Activated CD4-positive, CD25-positive, alpha-beta regulatory T cell (primary cell): ENCODE measurements around the gene OR51B2.
"Not testable (repeated sequence)": the region's sequence is repeated elsewhere in the genome, so short reads cannot be mapped to it uniquely, and the experiment has no call there.

Experiments
- DNase-seq, 4 experiments: peaks; one replicate each; lab custom pipeline; 2025; lab: John Stamatoyannopoulos, UW

The OR51B2 gene, protein sequence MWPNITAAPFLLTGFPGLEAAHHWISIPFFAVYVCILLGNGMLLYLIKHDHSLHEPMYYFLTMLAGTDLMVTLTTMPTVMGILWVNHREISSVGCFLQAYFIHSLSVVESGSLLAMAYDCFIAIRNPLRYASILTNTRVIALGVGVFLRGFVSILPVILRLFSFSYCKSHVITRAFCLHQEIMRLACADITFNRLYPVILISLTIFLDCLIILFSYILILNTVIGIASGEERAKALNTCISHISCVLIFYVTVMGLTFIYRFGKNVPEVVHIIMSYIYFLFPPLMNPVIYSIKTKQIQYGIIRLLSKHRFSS

DNA sequence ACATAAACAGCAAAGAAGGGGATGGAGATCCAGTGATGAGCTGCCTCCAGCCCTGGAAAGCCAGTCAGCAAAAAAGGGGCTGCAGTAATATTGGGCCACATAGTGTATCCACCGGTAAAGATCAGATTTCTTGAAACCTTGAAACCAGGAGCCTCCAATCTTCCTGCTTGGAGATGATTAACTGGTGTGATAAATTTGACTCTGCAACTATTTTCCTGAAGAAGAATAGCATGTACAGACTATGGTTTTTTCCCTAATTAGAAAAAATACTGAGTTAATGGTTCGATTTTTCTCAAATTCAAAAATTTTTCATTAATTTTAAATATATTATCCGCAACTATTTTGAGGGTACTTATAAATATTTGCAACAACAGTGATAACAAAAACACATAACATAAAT, at the start of gene OR51B2:
Gene OR51B2, minus strand, starts transcription at position 101 of the 400 bp plus-strand sequence. Its CDS starts 0 bp downstream, at position 101.
- no peak for DNase-seq

DNA sequence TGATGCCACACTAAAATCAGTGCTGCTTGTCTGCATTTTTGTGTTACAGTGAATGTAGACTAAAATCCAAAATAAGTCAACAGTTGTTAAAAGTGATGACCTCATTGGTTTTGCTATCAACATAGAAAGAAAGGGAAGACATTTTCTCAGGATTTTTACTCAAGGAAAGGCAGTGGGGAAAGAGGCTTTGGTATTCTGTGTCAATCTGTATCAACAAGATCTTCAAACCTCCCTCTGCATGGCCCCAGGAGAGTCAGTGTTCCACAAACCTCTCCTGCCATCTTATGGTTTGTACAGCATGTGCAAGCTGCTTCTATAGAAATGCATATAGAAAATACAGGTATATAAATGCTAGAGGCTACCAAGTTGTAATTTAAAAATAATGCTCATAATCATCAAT, 45.7 kb upstream of the OR51B2 start:
- no peak for DNase-seq

DNA sequence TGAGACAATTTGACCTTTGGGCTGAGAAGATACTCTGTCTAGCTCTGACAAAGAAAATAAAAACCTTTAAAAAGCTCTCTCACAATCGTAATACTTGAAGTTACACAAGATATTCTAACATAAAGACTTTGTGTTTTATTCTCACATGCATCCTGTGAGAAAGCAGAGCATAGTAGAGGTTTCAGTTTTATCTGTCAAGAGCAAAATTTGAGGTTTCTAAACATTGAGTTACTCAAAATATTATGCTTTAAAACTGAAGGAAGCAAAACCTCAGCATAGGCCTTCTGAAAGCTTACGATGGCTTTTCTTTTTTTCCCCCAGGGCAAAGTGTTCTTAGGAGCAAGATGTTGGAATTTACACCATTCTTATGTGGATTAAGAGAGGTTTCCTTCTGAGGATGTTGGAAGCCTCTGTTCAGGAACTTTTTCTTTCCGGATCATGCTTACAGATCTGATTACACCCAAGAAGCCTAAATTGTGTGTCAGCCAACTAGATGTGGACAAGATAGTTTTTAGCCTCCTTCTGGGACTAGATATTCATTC, 44.5 kb upstream of the OR51B2 start:
- no peak for DNase-seq

DNA sequence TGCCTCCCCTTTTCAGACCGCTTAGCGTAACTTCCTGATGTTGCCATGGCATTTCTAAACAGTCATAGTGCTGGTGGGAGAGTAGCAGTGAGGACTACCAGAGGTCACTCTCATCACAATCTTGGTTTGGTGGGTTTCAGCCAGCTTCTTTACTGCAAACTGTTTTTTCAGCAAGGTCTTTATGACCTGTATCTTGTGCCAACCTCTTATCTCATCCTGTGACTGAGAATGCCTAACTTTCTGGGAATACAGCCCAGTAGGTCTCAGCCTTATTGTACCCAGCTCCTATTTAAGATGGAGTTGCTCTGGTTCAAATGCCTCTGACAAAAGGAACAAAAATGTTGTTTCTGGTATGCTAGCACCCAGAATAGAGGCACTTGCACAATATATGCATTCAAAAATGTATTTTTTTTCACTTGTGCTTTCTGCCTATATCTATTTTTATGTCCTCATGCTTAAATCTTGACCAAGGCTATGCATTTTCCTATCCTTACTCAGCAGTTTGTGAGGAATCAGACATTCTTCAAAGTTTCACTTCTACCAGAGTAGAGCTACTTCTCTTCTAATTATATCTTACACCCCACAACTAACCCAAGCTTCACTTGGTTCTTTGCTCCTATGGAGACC, 43.5 kb upstream of the OR51B2 start:
- no peak for DNase-seq

DNA sequence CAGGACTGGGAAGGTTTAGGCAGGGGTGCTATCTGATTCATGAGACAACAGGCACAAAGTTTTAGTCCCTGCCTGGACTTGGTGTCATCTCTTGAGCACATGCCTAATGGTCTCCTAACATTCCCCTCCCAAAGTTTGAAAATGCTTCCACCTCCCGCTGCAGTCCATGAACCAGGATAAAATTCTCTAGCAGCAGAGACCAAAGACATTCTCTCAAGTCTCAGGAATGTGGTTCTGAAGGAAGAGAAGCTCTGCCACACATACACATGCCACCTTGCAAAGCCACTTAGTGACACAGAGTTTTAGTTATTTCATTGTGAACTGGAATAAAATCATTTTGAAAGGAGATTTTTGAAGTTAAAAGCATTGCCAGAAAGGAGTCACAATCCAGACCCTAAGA, 42.8 kb upstream of the OR51B2 start:
- no peak for DNase-seq

DNA sequence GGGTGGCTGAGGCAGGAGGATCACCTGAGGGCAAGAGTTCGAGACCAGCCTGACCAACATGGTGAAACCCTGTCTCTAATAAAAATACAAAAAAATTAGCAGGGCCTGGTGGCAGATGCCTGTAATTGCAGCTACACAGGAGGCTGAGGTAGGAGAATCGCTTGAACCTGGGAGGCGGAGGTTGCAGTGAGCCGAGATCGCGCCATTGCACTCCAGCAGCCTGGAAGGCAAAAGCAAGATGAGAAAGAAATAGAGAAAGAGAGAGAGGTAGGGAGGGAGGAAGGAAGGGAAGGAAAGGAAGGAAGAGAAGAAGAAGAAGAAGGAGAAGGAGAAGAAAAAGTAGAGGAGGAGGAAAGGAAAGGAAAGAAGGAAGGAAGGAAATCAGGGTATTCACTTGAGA, 42.3 kb upstream of the OR51B2 start:
- DNase-seq = not testable (repeated sequence)

DNA sequence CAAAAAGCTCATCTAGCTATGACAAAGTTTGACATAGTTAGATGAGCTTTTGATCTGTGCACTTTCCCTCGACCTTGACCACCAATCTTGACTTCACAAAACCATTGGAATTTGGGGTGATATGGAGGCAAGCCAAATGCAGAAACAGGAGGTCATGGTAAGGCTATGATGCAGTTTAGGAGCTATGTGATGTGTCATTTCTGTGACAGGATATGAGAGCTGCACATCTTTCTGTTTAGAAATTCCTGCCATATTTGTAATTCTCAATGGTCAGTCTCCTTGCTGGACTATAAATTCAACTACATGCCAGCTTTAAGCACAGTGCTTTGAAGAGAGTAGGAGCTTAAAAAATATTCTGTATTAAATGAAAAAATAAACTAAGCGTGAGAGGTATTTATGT, 40.1 kb upstream of the OR51B2 start:
- no peak for DNase-seq

DNA sequence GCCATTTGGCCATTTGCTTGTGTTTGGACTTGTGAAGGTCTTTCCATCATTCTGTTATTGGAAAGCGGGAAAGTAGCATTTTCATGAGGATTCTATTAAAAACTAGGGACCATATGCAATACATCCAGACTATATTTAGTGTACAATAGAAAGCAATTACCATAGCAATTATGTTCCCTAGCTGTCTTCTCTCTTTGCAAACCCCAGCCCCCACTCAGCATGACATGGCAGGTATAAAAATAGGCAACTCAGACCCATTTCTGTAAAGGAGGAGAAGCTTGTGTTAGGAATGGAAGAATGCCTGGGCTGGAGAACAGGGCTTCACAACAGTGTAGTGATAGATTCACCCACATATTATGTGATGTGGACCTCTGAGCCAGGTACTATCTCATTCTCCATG, 39.6 kb upstream of the OR51B2 start:
- DNase-seq = no peak

DNA sequence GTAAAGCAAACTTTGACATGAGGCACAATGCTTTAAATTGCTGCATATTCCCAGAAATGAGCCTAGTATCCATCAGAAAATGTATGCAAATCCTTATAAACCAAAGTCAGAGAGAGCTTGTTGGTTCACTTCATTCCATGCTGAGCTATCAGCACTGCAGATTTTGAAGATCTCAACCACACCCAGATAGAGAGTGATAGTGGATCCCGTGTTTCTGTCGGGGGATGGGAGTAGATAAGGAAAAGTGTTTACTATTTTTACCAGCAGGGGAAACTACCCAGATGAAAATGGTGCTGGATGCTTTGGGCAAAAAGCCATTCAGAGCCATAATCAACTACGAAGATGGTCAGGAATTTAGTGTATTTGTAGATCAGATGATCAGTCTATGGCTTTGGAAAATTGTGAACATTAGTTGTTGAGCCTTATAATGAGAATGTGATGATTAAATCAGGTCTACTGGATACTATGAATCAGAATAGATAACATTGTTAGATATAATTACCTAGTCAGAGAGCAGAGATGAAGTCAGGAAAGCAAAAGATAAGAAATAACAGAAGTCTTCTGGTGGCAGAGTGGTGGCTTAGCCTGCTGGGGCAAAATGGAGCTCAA, 38.0 kb upstream of the OR51B2 start:
- DNase-seq = no peak

DNA sequence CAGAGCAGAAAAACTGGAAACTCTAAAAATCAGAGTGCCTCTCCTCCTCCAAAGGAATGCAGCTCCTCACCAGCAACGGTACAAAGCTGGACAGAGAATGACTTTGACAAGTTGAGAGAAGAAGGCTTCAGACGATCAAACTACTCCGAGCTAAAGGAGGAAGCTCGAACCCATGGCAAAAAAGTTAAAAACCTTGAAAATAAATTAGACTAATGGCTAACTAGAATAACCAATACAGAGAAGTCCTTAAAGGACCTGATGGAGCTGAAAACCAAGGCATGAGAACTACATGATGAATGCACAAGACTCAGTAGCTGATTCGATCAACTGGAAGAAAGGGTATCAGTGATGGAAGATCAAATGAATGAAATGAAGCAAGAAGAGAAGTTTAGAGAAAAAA, 31.9 kb upstream of the OR51B2 start:
- DNase-seq = not testable (repeated sequence)

DNA sequence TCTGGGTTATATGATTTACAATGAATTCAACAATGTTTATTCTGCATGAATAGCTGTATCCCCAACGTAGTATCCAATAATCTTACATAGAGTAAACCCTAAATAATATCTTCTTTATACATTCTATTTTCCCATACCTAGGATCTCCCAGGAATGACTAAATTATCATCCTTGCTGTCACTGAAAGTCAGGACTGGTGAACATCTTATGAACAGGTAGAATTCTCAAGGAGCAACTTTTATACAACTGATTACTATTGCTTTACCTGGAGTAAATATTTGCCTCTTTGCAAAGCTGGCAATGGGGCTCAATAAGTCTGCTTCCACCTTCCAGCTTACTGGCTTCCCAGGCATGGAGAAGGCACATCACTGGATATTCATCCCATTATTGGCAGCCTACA, 27.1 kb upstream of the OR51B2 start, which contains the start of gene OR51B6:
Gene OR51B6, plus strand, starts transcription at position 301 of the 400 bp plus-strand sequence. Its CDS starts 0 bp downstream, at position 301.
- no peak for DNase-seq

DNA sequence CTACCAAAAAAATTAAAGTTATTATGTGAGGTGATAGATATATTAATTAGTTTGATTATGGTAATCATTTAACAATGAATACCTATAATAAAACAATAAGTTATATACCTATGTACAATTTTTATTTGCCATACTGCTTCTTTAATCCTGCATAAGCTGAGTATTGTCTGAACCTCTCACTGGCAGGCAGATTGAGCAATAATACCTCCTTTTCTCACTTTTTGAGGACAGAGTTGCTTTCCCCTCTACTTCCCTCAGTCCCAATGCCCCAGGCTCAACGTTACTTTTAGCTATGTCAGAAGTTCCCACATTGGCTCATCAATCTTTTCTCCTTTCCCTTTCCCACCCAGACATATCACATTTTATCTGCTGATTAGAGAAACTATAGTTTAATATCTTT, 25.5 kb upstream of the OR51B2 start:
- DNase-seq = no peak

DNA sequence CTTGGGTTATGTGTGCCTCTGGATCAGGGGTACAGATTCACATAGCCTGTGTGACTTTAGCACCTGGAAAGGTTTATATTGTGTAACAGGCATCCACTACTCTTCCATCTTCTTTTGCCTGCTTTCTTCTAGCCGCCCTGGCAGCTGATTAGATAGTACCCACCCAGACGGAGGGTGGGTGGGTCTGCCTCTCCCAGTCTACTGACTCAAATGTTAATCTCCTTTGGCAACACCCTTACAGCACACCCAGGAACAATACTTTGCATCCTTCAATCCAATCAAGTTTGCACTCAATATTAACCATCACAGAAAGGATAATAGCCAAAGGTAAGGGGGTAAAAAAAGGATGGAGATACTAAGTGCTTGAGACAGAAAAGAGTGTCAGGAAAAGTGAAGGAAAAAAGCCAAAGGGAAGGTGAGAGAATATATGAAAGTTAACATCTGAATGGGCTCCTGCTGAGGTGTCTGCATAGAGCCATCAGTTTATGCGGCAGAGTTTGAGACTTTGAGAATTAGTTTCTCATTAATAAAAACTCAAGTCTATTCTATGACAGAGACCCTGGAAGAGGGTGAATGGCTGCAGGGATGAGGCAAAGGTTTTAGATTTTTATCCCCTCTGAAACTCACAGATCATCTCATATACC, 24.6 kb upstream of the OR51B2 start:
- no peak for DNase-seq

DNA sequence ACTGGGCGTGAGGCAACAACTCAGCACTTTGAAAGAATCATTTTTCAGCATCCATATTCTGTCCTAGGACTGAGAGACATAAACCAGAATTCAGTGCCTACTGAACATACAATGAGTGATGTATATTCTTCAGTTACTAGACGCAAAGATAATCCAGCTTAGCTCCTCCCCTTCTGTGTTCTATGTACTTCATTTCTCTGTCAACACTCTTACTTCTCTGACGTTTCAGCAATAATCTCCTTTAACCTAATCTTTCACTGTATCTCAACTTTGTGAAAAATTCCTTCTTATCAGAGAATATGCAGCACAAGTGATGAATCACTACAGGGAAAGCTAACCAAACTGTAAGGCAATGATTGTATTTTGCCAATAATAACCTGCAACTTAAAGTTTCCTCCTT, 21.7 kb upstream of the OR51B2 start:
- DNase-seq = no peak

DNA sequence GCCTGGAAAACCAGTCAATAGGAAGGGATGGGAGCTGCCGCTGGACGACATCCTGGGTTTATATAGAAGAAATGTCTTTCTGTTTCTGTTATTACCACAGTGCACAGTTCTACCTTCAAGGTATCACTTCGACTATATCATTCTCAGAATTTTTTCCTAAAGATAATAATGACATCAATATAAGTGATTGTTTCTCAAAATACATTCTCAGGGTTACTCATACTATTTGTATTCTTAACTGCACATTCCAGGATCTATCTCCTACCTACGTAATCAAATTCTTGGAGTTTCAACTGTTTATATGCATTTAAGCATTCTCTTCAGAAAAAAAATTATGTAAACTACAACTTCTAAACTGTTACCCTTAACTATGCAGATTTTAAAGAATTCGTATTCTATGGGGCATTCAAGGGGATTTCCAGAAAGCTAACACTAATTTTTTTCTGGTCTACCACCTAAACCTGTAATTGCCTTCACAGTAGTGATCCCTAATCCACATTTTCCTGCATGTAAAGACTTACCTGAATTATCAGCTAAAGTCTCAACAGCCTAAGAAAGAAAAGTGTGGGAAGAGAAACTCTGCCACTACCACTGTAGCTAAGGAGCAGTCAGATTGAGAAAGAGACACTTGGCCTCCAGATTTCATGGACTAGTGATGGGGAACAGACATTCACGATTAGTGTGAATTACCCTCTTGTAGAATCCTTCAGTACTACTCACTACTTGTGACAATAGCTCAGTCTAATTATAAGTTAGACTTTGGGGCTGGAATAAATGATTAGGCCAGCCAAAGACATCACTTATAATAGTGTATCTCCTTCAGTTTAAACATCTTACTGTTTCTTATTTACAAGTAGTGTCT, 19.6 kb upstream of the OR51B2 start, which contains the start of gene OR51B5:
Gene OR51B5, minus strand, starts transcription at position 51 of the 862 bp plus-strand sequence. Its CDS starts 0 bp downstream, at position 51.
- DNase-seq = no peak

DNA sequence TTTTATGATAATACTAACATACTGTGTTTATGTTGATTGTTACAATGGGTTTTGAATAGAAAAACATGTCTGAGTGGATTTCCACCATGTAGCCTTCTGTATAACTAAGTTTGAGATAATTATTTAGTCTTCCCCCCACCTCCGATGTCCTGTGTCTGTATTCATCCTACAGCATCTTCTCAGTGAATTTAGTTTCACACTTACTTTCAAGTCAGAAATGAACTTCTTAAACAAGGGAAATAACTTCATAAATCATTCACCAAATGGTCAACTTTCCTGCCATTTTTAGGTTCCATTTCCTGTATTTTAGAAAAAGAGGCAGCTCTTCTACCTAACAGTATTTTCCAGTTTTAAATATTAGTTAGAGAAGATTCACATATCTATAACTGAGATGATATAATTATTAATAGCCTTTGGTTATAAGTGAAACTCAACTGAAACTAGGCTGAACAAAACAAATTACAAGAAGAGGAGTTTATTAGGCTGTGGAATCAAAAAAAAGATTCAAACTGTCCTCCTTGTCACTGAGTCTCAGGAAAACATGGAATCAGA, 15.8 kb upstream of the OR51B2 start:
- DNase-seq = no peak

DNA sequence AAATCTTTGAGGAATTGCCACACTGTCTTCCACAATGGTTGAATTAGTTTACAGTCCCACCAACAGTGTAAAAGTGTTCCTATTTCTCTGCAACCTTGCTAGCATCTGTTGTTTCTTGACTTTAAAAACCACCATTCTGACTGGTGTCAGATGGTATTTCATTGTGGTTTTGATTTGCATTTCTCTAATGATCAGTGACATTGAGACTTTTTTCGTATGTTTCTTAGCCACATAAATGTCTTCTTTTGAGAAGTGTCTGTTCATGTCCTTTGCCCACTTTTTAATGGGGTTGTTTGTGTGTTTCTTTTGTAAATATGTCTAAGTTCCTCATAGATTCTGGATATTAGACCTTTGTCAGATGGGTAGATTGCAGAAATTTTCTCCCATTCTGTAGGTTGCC, 13.2 kb upstream of the OR51B2 start:
- not testable (repeated sequence) for DNase-seq

DNA sequence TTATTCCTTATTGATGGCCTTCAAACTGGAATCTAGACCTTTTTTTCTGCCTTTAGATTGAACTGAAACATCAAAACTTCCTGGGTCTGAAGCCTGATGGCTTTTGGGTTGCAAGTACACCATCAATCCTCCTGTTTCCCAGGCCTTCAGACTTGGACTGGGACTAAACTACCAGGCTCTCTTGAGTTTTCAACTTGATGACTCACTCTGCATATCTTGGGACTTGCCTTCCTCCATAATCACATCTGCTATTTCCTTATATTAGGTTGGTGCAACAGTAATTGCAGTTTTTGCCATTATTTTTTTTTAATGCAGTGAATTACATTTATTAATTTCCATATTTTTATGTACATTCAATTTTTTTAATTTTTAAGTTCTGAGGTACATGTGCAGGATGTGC, 12.2 kb upstream of the OR51B2 start:
- DNase-seq = no peak

DNA sequence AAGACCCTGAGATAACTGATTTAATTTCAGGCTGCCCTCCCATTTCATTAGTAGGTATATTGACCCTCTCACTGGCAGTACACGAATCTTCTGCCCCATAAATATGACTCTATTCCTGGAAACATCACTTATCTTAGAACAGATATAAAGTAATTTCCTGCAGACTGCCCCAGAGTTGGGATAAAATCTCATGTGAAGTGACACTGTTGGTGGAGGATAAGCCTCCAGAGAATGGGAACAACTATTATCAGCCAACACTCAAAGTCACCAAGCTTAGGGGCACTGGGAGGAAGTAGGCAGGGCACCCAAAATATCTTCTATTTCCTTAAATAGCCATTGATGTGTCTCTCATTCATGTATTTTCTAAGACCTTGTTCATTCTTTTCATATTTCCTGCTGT, 11.1 kb upstream of the OR51B2 start:
- no peak for DNase-seq

DNA sequence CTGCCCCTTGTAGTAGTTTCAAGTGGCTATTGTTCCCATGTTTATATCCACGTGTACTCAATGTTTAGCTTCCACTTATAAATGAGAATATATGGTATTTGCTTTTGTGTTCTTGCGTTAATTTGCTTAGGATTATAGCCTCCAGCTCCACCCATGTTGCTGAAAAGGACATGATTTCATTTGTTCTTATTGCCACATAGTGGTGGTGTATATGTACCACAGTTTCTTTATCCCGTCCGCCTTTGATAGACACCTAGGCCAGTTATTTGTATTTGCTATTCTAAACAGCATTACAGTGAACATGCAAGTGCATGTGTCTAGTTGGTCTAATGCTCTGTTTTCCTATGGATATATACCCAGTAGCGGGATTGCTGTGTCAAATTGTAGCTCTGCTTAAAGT, 6.8 kb downstream of the OR51B2 start:
- DNase-seq = no peak
